CD14-positive monocyte (primary cell): ENCODE measurements around the gene DLD. TPM values are rescaled to one million over a fixed set of nuclear protein-coding genes. Genes with fewer than 3 reads are reported as not detected.
A peak's percentile ranks its signal among the peaks of the same experiment; 100 is the strongest.

Experiments
- DNase-seq, 3 donors: peaks; one replicate each; pipeline ENCODE4 v3.0.0-alpha.2; 2011 to 2022
- H2AFZ ChIP-seq: 2 replicates; pipeline ENCODE4 v1.6.0; 2012; ENCODE audit warnings: mild to moderate bottlenecking, low read depth, low read length, inconsistent platforms; ENCODE audit not compliant: insufficient read depth, poor library complexity, severe bottlenecking
- H3K27ac ChIP-seq, 2 donors: 1 replicate in 1 of 2; 2 replicates in 1 of 2; pipeline ENCODE4 v1.5.1; 2012 to 2013; ENCODE audit warnings: low read length in 2 of 2, control low read depth in 1 of 2, inconsistent platforms in 1 of 2, low read depth in 1 of 2, mild to moderate bottlenecking in 1 of 2
- H3K27me3 ChIP-seq, 2 donors: one replicate each; pipeline versions ENCODE4 v1.6.0 to v1.6.1; 2011 to 2013; ENCODE audit warnings: low read length in 2 of 2; ENCODE audit not compliant: control insufficient read depth in 2 of 2, insufficient read depth in 2 of 2
- H3K36me3 ChIP-seq, 2 donors: replicated peaks in 1 of 2; 1 replicate in 1 of 2; 2 replicates in 1 of 2; pipeline versions ENCODE4 v1.5.1 to v1.6.1; 2012 to 2013; ENCODE audit warnings: low read length in 2 of 2, control low read depth in 1 of 2, inconsistent platforms in 1 of 2, mild to moderate bottlenecking in 1 of 2; ENCODE audit not compliant: insufficient read depth in 2 of 2, control insufficient read depth in 1 of 2
- H3K4me1 ChIP-seq, 2 donors: 1 replicate in 1 of 2; 2 replicates in 1 of 2; pipeline versions ENCODE4 v1.5.1 to v1.6.1; 2012 to 2013; ENCODE audit warnings: low read length in 2 of 2, control low read depth in 1 of 2, inconsistent platforms in 1 of 2, mild to moderate bottlenecking in 1 of 2, moderate library complexity in 1 of 2; ENCODE audit not compliant: insufficient read depth in 2 of 2, control insufficient read depth in 1 of 2
- H3K4me2 ChIP-seq: replicated peaks from 2 replicates; pipeline ENCODE3; 2012; ENCODE audit warnings: low read length, moderate library complexity, mild to moderate bottlenecking; ENCODE audit not compliant: poor library complexity, severe bottlenecking; ENCODE audit errors: extremely low read depth
- H3K4me3 ChIP-seq, 3 experiments: fragments of 200-600 bp in 1 of 3; sonication (generic) in 1 of 3; replicated peaks in 1 of 3; 1 replicate in 2 of 3; 2 replicates in 1 of 3; pipeline ENCODE4 v1.5.1; 2011 to 2013; ENCODE audit warnings: low read length in 3 of 3, mild to moderate bottlenecking in 3 of 3, control low read depth in 2 of 3, low read depth in 2 of 3, inconsistent platforms in 1 of 3, moderate library complexity in 1 of 3
- H3K79me2 ChIP-seq: 2 replicates; pipeline ENCODE4 v1.6.0; 2012; ENCODE audit warnings: mild to moderate bottlenecking, control low read depth, inconsistent platforms, low read length, moderate library complexity; ENCODE audit not compliant: insufficient read depth
- H3K9ac ChIP-seq: 2 replicates; pipeline ENCODE4 v1.6.0; 2017; ENCODE audit warnings: low read length, mild to moderate bottlenecking; ENCODE audit not compliant: insufficient read depth, poor library complexity, severe bottlenecking
- H3K9me3 ChIP-seq, 2 donors: replicated peaks in 1 of 2; 1 replicate in 1 of 2; 2 replicates in 1 of 2; pipeline versions ENCODE4 v1.5.1 to v1.6.1; 2012 to 2013; ENCODE audit warnings: low read length in 2 of 2, control low read depth in 1 of 2; ENCODE audit not compliant: control insufficient read depth in 1 of 2, insufficient read depth in 1 of 2
- H4K20me1 ChIP-seq: 2 replicates; pipeline ENCODE4 v1.6.0; 2012; ENCODE audit warnings: mild to moderate bottlenecking, low read length, control low read depth, moderate library complexity; ENCODE audit not compliant: insufficient read depth
- H3K27ac Mint-ChIP-seq, 7 donors: one replicate each; pipeline ENCODE4 v1.8.0; 2020; ENCODE audit warnings: mild to moderate bottlenecking in 7 of 7, mixed read lengths in 7 of 7, moderate library complexity in 6 of 7, inconsistent platforms in 2 of 7
- H3K27me3 Mint-ChIP-seq, 3 donors: one replicate each; pipeline ENCODE4 v1.8.0; 2021 to 2022; ENCODE audit warnings: low read depth in 3 of 3, mild to moderate bottlenecking in 3 of 3, mixed read lengths in 3 of 3, moderate library complexity in 3 of 3, inconsistent platforms in 1 of 3
- H3K36me3 Mint-ChIP-seq, 2 donors: one replicate each; pipeline ENCODE4 v1.8.0; 2020; ENCODE audit warnings: mixed read lengths in 2 of 2, inconsistent platforms in 1 of 2, mild to moderate bottlenecking in 1 of 2
- H3K4me1 Mint-ChIP-seq: one replicate; pipeline ENCODE4 v1.8.0; 2020; ENCODE audit warnings: mild to moderate bottlenecking, mixed read lengths
- H3K4me3 Mint-ChIP-seq, 2 donors: one replicate each; pipeline ENCODE4 v1.8.0; 2020; ENCODE audit warnings: mild to moderate bottlenecking in 2 of 2, mixed read lengths in 2 of 2, moderate library complexity in 1 of 2
- H3K9me3 Mint-ChIP-seq, 7 donors: one replicate each; pipeline ENCODE4 v1.8.0; 2020 to 2022; ENCODE audit warnings: mixed read lengths in 7 of 7, mild to moderate bottlenecking in 6 of 7, moderate library complexity in 6 of 7, inconsistent platforms in 2 of 7
- WGBS: methylation state at CpG from one replicate; pipeline ENCODE4 v1.1.5; 2013; ENCODE audit warnings: missing lambda C conversion rate; ENCODE audit not compliant: insufficient coverage; 5-methylcytosine and 5-hydroxymethylcytosine counted together
- intact Hi-C, 2 donors: fragments of 100-400 bp; cut with micrococcal nuclease; formaldehyde crosslinking; loops; one replicate each; pipeline versions ENCODE4 v1.15.0 to v1.15.1; 2023
- polyA plus RNA-seq, 3 donors: library from polyadenylated mRNA; depleted of rRNA in 1 of 3; unstranded in 2 of 3; stranded (reverse) in 1 of 3; fragments of 300-500 nt in 2 of 3; fragments of >200 nt in 1 of 3; fragmentation: Illumina TruSeq in 2 of 3; gene quantifications; 1 replicate in 2 of 3; 2 replicates in 1 of 3; pipeline ENCODE4 v1.2.3, GENCODE V29; 2012 to 2021
- TF ChIP-seq, protein P1 (sequence below): fragments of 200-600 bp; IDR thresholded peaks from one replicate; pipeline ENCODE4 v1.8.0; 2022; ENCODE audit warnings: antibody characterized with exemption, mild to moderate bottlenecking

The DLD gene
- polyA plus RNA-seq, 3 donors, result 54.5 to 73.6 (median 70.1) TPM

DNA sequence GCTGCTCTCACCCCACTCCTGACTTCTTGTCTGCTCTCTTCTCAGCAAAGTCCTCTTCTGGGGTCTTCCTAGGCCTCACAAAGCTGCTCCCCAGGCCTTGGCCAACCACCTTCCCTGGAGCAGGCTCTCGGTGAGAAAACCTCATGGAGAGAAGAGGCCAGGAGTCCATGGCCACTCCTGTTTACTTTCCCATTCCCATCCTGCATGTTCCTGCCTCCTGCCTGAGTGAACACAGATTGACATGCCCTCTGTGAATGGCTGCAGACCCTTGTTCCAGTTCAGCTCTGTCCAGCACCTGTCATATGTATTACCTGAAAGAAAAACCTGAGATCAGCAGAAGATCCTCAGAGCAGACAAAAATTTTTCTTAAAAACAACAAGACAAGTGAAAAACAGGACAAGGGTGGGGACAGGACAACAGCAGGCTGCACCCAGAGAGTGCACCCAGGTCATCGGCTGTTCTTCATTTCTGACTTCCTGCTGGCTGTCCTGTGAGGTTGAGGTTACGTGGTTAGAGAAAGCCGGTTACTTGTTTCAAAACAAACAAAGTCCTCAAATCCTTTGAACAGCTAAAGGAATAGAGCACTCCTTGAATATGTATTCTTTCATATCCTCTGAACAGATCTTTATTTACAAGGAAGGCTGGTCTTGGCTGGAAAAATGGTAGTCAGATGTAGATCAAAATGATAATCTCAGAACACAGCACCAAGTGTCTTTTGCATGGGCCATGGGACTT lies 34.0 kb upstream of the DLD start:
- Histone ChIP-seq H3K9me3 (no peaks in the 10 kb centered on the region), H3K9ac (no peak overlapping the region), H3K79me2 (no peaks in the 10 kb centered on the region), H2AFZ (peak overlapping the region; percentile 62), H3K27ac (no peak overlapping the region), H3K27me3 (no peaks in the 10 kb centered on the region), H3K4me2 (no peak overlapping the region), H3K4me1 (peaks cover 0 to 8% of the 10 kb centered on the region in 2 donors), H3K4me3 (no peak overlapping the region), H4K20me1 (no peaks in the 10 kb centered on the region), H3K36me3 (no peaks in the 10 kb centered on the region)
- Mint-ChIP-seq H3K27ac (no peak overlapping the region), H3K4me1 (peaks cover 8% of the 10 kb centered on the region), H3K36me3 (no peaks in the 10 kb centered on the region), H3K27me3 (peaks cover 0 to 6% (median 3%) of the 10 kb centered on the region in 3 donors), H3K9me3 (no peaks in the 10 kb centered on the region), H3K4me3 (no peak overlapping the region)
- no peak for DNase-seq
- WGBS, result 86% methylated on average over 1 of the region's 4 CpGs
- intact Hi-C loops, result no loop called here
- TF ChIP-seq, protein P1, sequence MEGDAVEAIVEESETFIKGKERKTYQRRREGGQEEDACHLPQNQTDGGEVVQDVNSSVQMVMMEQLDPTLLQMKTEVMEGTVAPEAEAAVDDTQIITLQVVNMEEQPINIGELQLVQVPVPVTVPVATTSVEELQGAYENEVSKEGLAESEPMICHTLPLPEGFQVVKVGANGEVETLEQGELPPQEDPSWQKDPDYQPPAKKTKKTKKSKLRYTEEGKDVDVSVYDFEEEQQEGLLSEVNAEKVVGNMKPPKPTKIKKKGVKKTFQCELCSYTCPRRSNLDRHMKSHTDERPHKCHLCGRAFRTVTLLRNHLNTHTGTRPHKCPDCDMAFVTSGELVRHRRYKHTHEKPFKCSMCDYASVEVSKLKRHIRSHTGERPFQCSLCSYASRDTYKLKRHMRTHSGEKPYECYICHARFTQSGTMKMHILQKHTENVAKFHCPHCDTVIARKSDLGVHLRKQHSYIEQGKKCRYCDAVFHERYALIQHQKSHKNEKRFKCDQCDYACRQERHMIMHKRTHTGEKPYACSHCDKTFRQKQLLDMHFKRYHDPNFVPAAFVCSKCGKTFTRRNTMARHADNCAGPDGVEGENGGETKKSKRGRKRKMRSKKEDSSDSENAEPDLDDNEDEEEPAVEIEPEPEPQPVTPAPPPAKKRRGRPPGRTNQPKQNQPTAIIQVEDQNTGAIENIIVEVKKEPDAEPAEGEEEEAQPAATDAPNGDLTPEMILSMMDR, result no peak

DNA sequence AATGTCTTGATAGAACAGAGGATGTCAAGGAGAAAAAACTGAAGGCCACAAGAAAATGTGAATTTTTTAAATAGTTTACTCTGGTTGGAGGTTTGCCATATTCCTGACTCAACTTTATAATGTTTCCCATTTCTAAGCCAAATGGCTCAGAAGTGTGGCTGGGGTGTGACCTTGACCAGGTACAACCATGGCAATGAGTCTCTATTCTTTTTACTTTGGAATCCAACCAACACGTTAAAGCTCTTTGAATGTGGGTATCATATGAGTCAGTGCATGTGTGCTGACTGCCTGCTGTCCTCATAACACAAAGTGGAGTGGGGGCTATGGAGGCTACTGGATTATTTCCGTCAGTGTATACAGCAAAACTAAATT lies 33.5 kb upstream of the DLD start:
- H3K79me2 ChIP-seq, result no peaks in the 10 kb centered on the region
- no peak overlapping the region for H3K4me3 ChIP-seq
- no peak for DNase-seq
- TF ChIP-seq, protein P1, result no peak
- intact Hi-C loops, result no loop called here
- H3K9me3 ChIP-seq, result no peaks in the 10 kb centered on the region
- H3K9me3 Mint-ChIP-seq, result no peaks in the 10 kb centered on the region
- H3K9ac ChIP-seq, result no peak overlapping the region
- peaks cover 0 to 8% of the 10 kb centered on the region in 2 donors for H3K4me1 ChIP-seq
- H3K27ac ChIP-seq, result no peak overlapping the region
- H3K27ac Mint-ChIP-seq, result no peak overlapping the region
- H4K20me1 ChIP-seq, result no peaks in the 10 kb centered on the region
- no peak overlapping the region for H2AFZ ChIP-seq
- no peak overlapping the region for H3K4me2 ChIP-seq
- no peak overlapping the region for H3K4me3 Mint-ChIP-seq
- H3K4me1 Mint-ChIP-seq, result peaks cover 8% of the 10 kb centered on the region
- WGBS, result no CpG with 5 or more reads among the region's 2 CpGs
- H3K27me3 ChIP-seq, result no peaks in the 10 kb centered on the region
- H3K36me3 Mint-ChIP-seq, result no peaks in the 10 kb centered on the region
- peaks cover 0 to 6% (median 3%) of the 10 kb centered on the region in 3 donors for H3K27me3 Mint-ChIP-seq
- H3K36me3 ChIP-seq, result no peaks in the 10 kb centered on the region
